Measurements from ENCODE around the gene DPP7.

DPP7 gene

DNA sequence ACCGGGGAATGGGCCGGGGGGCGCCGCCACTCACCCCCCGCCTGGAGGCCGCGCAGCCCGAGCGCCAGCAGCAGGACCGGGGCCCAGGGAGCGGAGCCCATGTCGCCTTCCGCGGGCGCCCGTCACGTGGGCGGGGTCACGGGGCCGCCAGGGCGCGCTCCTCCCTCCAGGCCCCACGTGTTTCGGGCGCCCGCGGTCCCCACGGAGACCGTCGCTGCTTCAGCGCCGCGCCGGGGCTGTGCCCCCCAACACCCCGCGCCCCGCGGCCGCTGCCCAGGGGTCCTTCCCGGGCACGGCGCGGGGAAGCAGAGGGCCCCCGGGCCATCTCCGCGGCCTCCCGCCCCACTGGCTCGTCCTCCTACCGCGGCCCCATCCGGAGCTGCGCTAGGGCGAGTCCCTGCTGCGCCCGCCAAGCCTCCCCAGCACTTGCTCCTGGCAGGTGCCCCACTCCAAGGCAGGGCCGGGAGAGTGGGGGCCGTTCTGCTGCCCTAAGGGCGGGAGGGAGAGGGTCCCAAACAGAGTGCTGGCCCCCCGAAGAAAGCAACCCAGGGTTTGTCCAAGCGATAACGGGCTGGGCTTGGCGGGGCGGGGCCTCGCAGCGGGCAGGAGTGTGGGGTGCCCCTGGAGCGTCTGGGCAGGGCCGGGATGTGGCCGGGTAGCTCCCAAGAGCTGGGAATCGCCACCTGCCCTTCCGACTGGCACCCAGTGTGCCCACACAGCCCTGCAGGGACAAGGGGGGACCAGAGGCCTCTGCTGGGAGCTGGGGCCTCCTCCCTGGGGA, at the start of gene DPP7:
DPP7 (minus strand) TSS at position 121 of the 781 bp plus-strand sequence; CDS start at position 101, 20 bp downstream.
- Histone ChIP-seq H3K36me3 (ENCODE audit: control insufficient read depth, insufficient read depth, low read length) (no peaks in the 10 kb centered on the region), H3K4me3 (ENCODE audit: low read depth, low read length) (peak within 1 kb of the TSS; percentile 62), H3K27ac (no peak within 1 kb of the TSS), H2AFZ (peak within 1 kb of the TSS; percentile 76), H3K9me3 (ENCODE audit: control insufficient read depth, low read length) (no peaks in the 10 kb centered on the region), H3K4me2 (ENCODE audit: low read length) (peak within 1 kb of the TSS; percentile 98), H3K27me3 (ENCODE audit: control insufficient read depth, insufficient read depth, low read length) (no peaks in the 10 kb centered on the region), H3K79me2 (no peaks in the 10 kb centered on the region), H3K4me1 (peaks cover 3% of the 10 kb centered on the region), H3K9ac (no peak within 1 kb of the TSS)
- TF ChIP-seq, protein P1, sequence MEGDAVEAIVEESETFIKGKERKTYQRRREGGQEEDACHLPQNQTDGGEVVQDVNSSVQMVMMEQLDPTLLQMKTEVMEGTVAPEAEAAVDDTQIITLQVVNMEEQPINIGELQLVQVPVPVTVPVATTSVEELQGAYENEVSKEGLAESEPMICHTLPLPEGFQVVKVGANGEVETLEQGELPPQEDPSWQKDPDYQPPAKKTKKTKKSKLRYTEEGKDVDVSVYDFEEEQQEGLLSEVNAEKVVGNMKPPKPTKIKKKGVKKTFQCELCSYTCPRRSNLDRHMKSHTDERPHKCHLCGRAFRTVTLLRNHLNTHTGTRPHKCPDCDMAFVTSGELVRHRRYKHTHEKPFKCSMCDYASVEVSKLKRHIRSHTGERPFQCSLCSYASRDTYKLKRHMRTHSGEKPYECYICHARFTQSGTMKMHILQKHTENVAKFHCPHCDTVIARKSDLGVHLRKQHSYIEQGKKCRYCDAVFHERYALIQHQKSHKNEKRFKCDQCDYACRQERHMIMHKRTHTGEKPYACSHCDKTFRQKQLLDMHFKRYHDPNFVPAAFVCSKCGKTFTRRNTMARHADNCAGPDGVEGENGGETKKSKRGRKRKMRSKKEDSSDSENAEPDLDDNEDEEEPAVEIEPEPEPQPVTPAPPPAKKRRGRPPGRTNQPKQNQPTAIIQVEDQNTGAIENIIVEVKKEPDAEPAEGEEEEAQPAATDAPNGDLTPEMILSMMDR (IDR thresholded peaks at IDR 0.05) = no peak

DNA sequence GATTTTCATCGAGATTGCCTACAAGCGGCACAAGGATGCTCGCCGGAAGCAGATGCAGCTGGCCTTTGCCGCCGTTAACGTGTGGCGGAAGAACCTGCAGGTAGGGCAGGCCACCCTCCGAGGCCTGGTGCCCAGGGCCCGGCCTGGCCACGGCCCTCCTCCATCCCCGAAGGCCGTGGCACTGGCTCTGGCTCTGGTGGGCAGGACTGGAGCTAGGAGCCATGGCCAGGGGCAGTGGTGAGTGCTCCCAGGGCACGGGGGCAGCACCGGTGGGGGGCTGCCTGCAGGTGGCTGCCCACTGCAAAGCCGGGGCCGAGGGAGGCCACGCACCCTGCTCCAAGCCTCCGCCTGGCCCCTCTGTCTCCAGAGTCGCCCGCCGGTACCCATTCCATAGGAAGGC, 49.3 kb upstream of the DPP7 start:
- H3K9me3 ChIP-seq (ENCODE audit: control insufficient read depth, low read length) = no peaks in the 10 kb centered on the region
- peaks cover 13% of the 10 kb centered on the region for H3K27me3 ChIP-seq (ENCODE audit: control insufficient read depth, insufficient read depth, low read length)
- TF ChIP-seq, protein P1 (IDR thresholded peaks at IDR 0.05) = no peak
- H3K79me2 ChIP-seq = no peaks in the 10 kb centered on the region
- no peak overlapping the region for H3K4me3 ChIP-seq (ENCODE audit: low read depth, low read length)
- H2AFZ ChIP-seq = no peak overlapping the region
- no peak overlapping the region for H3K9ac ChIP-seq
- no peaks in the 10 kb centered on the region for H3K36me3 ChIP-seq (ENCODE audit: control insufficient read depth, insufficient read depth, low read length)
- H3K4me2 ChIP-seq (ENCODE audit: low read length) = no peak overlapping the region
- H3K4me1 ChIP-seq = no peaks in the 10 kb centered on the region
- no peak overlapping the region for H3K27ac ChIP-seq

DNA sequence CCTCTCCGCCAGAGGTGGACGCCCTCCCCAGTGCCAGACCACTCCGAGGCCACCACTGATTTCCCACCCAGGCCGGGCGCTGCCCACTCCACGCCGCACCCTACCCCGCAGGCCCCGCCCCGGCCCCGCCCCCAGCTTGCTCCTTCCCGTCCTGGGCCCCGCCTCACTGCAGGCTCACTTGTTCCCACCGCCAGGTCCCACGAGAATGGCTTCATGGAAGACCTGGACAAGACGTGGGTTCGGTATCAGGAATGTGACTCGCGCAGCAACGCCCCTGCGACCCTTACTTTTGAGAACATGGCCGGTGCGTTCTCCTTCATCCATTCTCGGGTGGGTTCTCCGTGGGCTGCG, 48.8 kb upstream of the DPP7 start:
- peaks cover 13% of the 10 kb centered on the region for H3K27me3 ChIP-seq (ENCODE audit: control insufficient read depth, insufficient read depth, low read length)
- H3K27ac ChIP-seq = no peak overlapping the region
- no peak overlapping the region for H2AFZ ChIP-seq
- H3K4me2 ChIP-seq (ENCODE audit: low read length) = peak overlapping the region; percentile 65
- H3K4me3 ChIP-seq (ENCODE audit: low read depth, low read length) = peak overlapping the region; percentile 39
- H3K4me1 ChIP-seq = no peaks in the 10 kb centered on the region
- no peaks in the 10 kb centered on the region for H3K79me2 ChIP-seq
- no peaks in the 10 kb centered on the region for H3K9me3 ChIP-seq (ENCODE audit: control insufficient read depth, low read length)
- H3K9ac ChIP-seq = no peak overlapping the region
- TF ChIP-seq, protein P1 (IDR thresholded peaks at IDR 0.05) = no peak
- H3K36me3 ChIP-seq (ENCODE audit: control insufficient read depth, insufficient read depth, low read length) = no peaks in the 10 kb centered on the region

GRCh38 chr9:137162505-137163364, 48.2 kb upstream of the DPP7 start:
- no peaks in the 10 kb centered on the region for H3K9me3 ChIP-seq (ENCODE audit: control insufficient read depth, low read length)
- H3K36me3 ChIP-seq (ENCODE audit: control insufficient read depth, insufficient read depth, low read length) = no peaks in the 10 kb centered on the region
- no peak overlapping the region for H3K9ac ChIP-seq
- peak overlapping the region; percentile 39 for H3K4me3 ChIP-seq (ENCODE audit: low read depth, low read length)
- H3K27ac ChIP-seq = no peak overlapping the region
- H3K27me3 ChIP-seq (ENCODE audit: control insufficient read depth, insufficient read depth, low read length) = peaks cover 13% of the 10 kb centered on the region
- H3K4me1 ChIP-seq = no peaks in the 10 kb centered on the region
- H3K79me2 ChIP-seq = no peaks in the 10 kb centered on the region
- TF ChIP-seq, protein P1 (IDR thresholded peaks at IDR 0.05) = no peak
- H3K4me2 ChIP-seq (ENCODE audit: low read length) = peak overlapping the region; percentile 65
- peak overlapping the region; percentile 64 for H2AFZ ChIP-seq
